ENCODE measurements around the gene GALNT7. TPM values are rescaled to one million over a fixed set of nuclear protein-coding genes. Genes with fewer than 3 reads are reported as not detected.

Gene GALNT7
- 80.9 TPM for total RNA-seq

GRCh38 chr4:173168396-173169177 is at the start of gene GALNT7:
Gene GALNT7, plus strand, starts transcription at chr4:173168811. Its CDS starts 25 bp downstream, at chr4:173168836.

GRCh38 chr4:173334085-173334890 is 165.7 kb downstream of the GALNT7 start, which contains the start of gene HMGB2:
Gene HMGB2, minus strand, starts transcription at chr4:173334358. Its CDS starts 709 bp downstream, at chr4:173333649.

DNA sequence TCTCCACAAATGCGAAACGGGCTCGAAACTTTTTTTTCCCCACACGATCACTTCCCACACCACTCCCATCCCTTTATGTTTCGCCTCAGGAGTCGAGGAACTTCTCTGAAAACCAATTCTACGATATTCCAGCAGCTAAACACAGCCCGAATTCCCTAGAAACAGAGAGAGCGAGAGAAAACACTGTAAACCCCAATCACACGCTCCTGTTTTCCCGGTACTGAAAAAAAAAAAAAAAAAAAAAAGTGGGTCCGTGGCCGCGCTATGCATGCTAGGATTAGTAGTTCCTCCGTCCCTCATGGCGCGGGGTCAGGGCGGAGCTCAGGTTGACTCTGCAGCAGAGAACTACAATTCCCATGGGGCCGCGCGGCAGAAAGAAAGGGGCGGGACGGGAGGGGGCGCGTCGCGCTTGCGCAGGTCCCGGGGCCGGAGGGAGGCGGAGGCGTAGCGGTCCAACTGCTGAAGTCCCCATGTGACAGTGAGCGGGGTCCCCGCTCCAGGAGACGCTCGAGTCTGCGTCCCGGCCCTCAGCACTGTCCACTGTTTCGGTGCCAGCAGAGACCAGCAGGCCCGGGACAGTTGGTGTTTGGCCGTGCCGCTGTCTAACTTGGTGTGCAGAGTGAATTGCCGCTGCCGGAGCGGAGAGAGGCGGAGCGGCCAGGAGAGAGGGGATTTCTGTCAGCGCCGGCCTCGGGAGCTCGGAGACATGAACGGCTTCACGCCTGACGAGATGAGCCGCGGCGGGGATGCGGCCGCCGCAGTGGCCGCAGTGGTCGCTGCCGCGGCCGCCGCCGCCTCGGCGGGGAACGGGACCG is 202.1 kb downstream of the GALNT7 start, which contains the start of gene SAP30:
SAP30 (plus strand) TSS at position 478 of the 815 bp plus-strand sequence; CDS start at position 707, 229 bp downstream.

Other genes starting within 250 kb of the GALNT7 start
- 103 TPM for gene HMGB2, start 165.5 kb downstream of the GALNT7 start, total RNA-seq
- 52.1 TPM for gene SAP30, start 202.1 kb downstream of the GALNT7 start, total RNA-seq
- gene SCRG1, start 230.3 kb downstream of the GALNT7 start, total RNA-seq: 0.60 TPM